T-cell (primary cell): ENCODE results near the gene DBH. TPM values are rescaled to one million over a fixed set of nuclear protein-coding genes. Genes with fewer than 3 reads are reported as not detected.

Experiments
- ATAC-seq, 4 experiments: fragments of 200-7000 bp in 3 of 4; fragments of 150-1000 bp in 1 of 4; cut with Tn5 transposase; replicated peaks in 1 of 4; 1 replicate in 3 of 4; 2 replicates in 1 of 4; pipeline ENCODE4 v1.10.0; 2021; ENCODE audit warnings: moderate library complexity in 3 of 4, mild to moderate bottlenecking in 2 of 4, moderate number of reproducible peaks in 1 of 4
- CTCF ChIA-PET, 2 donors: fragments of 300-600 bp; sonication (Branson Sonifier 250); formaldehyde crosslinking; loops; one replicate each; lab custom pipeline; 2022; ENCODE audit warnings: antibody characterized with exemption in 2 of 2; lab: Charles Lee
- POLR2A ChIA-PET, 2 donors: fragments of 300-600 bp; sonication (Branson Sonifier 250); formaldehyde crosslinking; loops; one replicate each; lab custom pipeline; 2022; ENCODE audit warnings: antibody characterized with exemption in 2 of 2; lab: Charles Lee
- DNase-seq, 35 experiments: peaks; one replicate each; pipeline versions ENCODE4 v3.0.0 to v3.0.0-alpha.2; 2013 to 2023
- H3K27ac ChIP-seq: one replicate; pipeline ENCODE4 v1.5.1; 2013; ENCODE audit warnings: low read length
- H3K27me3 ChIP-seq, 2 experiments: replicated peaks in 1 of 2; 1 replicate in 1 of 2; 2 replicates in 1 of 2; pipeline versions ENCODE4 v1.6.1 to v1.7.0; 2013; ENCODE audit warnings: low read length in 1 of 2, mixed read lengths in 1 of 2; ENCODE audit not compliant: control insufficient read depth in 2 of 2, insufficient read depth in 2 of 2; ENCODE audit errors: extremely low read depth in 1 of 2
- H3K36me3 ChIP-seq, 2 donors: 1 replicate in 1 of 2; 2 replicates in 1 of 2; pipeline versions ENCODE4 v1.6.1 to v1.7.0; 2013; ENCODE audit warnings: low read length in 1 of 2; ENCODE audit not compliant: control insufficient read depth in 2 of 2, insufficient read depth in 1 of 2; ENCODE audit errors: extremely low read depth in 1 of 2
- H3K4me1 ChIP-seq, 2 experiments: 1 replicate in 1 of 2; 2 replicates in 1 of 2; pipeline versions ENCODE4 v1.6.1 to v1.7.0; 2013; ENCODE audit warnings: low read length in 2 of 2, mixed read lengths in 1 of 2; ENCODE audit not compliant: insufficient read depth in 2 of 2, control insufficient read depth in 1 of 2; ENCODE audit errors: extremely low read depth in 1 of 2
- H3K4me3 ChIP-seq, 2 donors: 1 replicate in 1 of 2; 2 replicates in 1 of 2; pipeline versions ENCODE4 v1.5.1 to v1.7.0; 2013; ENCODE audit warnings: mild to moderate bottlenecking in 2 of 2, low read length in 1 of 2, moderate library complexity in 1 of 2; ENCODE audit not compliant: control insufficient read depth in 1 of 2; ENCODE audit errors: extremely low read depth in 1 of 2
- H3K9me3 ChIP-seq: 2 replicates; pipeline ENCODE4 v1.7.0; 2013
- H3K27ac Mint-ChIP-seq, 2 donors: one replicate each; pipeline ENCODE4 v1.8.0; 2020 to 2021; ENCODE audit warnings: mild to moderate bottlenecking in 2 of 2, mixed read lengths in 2 of 2
- H3K27me3 Mint-ChIP-seq, 2 donors: one replicate each; pipeline ENCODE4 v1.8.0; 2021 to 2022; ENCODE audit warnings: mixed read lengths in 2 of 2
- H3K36me3 Mint-ChIP-seq: one replicate; pipeline ENCODE4 v1.8.0; 2021; ENCODE audit warnings: mixed read lengths
- H3K4me1 Mint-ChIP-seq, 3 donors: one replicate each; pipeline ENCODE4 v1.8.0; 2020 to 2022; ENCODE audit warnings: mixed read lengths in 3 of 3, mild to moderate bottlenecking in 1 of 3
- H3K4me3 Mint-ChIP-seq, 3 donors: one replicate each; pipeline ENCODE4 v1.8.0; 2020 to 2022; ENCODE audit warnings: mild to moderate bottlenecking in 3 of 3, mixed read lengths in 3 of 3, moderate library complexity in 3 of 3
- H3K9me3 Mint-ChIP-seq, 3 donors: one replicate each; pipeline ENCODE4 v1.8.0; 2020 to 2022; ENCODE audit warnings: mixed read lengths in 3 of 3
- WGBS: methylation state at CpG from one replicate; pipeline ENCODE4 v1.1.5; 2013; ENCODE audit warnings: missing lambda C conversion rate; ENCODE audit not compliant: insufficient coverage; 5-methylcytosine and 5-hydroxymethylcytosine counted together
- total RNA-seq, 35 experiments: library from RNA in 6 of 35; stranded (reverse) in 6 of 35; fragments of 120-200 nt in 1 of 35; gene quantifications; one replicate each; pipeline versions ENCODE4 v1.2.1 to v1.2.4 and lab custom pipeline; 2013 to 2026

DBH gene
- total RNA-seq, 5 donors from 2014 or later (not counting 1 experiment from before 2014, with no cell fraction given): 0.26 to 0.82 (median 0.32) TPM

GRCh38 chr9:133612051-133612450 is 24.1 kb upstream of the DBH start:
- H3K27ac Mint-ChIP-seq: no peak overlapping the region

DNA sequence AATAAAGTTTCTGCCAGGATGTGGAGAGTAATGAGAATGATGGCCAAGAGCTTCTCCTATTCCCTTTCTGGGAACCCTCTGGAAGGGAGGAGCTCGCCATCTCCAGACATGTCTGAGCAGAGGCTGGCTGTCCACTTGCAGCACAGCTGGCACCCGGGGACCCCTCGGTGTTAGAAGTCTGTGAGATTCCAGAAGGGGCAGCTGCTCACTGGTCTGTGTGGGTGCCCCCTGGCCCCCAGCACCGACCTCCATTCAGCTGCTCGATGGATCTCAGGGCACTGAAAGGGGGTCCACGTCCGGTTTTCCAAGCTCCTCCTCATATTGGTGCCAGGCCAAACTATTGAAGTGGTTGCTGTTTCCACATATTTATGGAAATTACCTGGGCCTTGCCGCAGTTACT is 23.3 kb upstream of the DBH start:
- H3K36me3 Mint-ChIP-seq: no peaks in the 10 kb centered on the region
- POLR2A ChIA-PET: no interaction called here
- Histone ChIP-seq H3K4me1 (peaks cover 0 to 6% of the 10 kb centered on the region in 2 experiments), H3K27ac (no peak overlapping the region), H3K36me3 (no peaks in the 10 kb centered on the region), H3K4me3 (no peak overlapping the region), H3K9me3 (no peaks in the 10 kb centered on the region), H3K27me3 (peaks cover 3 to 50% of the 10 kb centered on the region in 2 experiments)
- DNase-seq (no peak), ATAC-seq (no peak)
- H3K4me3 Mint-ChIP-seq: no peak overlapping the region
- CTCF ChIA-PET: no interaction called here
- no peaks in the 10 kb centered on the region for H3K9me3 Mint-ChIP-seq
- 81% methylated on average over 4 of the region's 8 CpGs for WGBS
- H3K27ac Mint-ChIP-seq: no peak overlapping the region
- peaks cover 26 to 39% of the 10 kb centered on the region in 2 donors for H3K27me3 Mint-ChIP-seq
- H3K4me1 Mint-ChIP-seq: peaks cover 0 to 4% (median 4%) of the 10 kb centered on the region in 3 donors

More at GRCh38 chr9:133612051-133612450, 24.1 kb upstream of the DBH start:
- H3K4me1 ChIP-seq: peaks cover 2 to 6% of the 10 kb centered on the region in 2 experiments
- WGBS: 64% methylated on average over 4 of the region's 9 CpGs
- H3K36me3 ChIP-seq: no peaks in the 10 kb centered on the region
- ChIA-PET CTCF (no interaction called here), POLR2A (no interaction called here)
- peaks cover 26 to 44% of the 10 kb centered on the region in 2 donors for H3K27me3 Mint-ChIP-seq
- no peak overlapping the region for H3K4me3 ChIP-seq
- ATAC-seq (no peak), DNase-seq (no peak)
- H3K27me3 ChIP-seq: peaks cover 3 to 54% of the 10 kb centered on the region in 2 experiments
- no peak overlapping the region for H3K27ac ChIP-seq
- peaks cover 0 to 4% (median 4%) of the 10 kb centered on the region in 3 donors for H3K4me1 Mint-ChIP-seq
- H3K9me3 Mint-ChIP-seq: no peaks in the 10 kb centered on the region
- no peak overlapping the region for H3K4me3 Mint-ChIP-seq
- no peaks in the 10 kb centered on the region for H3K36me3 Mint-ChIP-seq
- H3K9me3 ChIP-seq: no peaks in the 10 kb centered on the region

DNA sequence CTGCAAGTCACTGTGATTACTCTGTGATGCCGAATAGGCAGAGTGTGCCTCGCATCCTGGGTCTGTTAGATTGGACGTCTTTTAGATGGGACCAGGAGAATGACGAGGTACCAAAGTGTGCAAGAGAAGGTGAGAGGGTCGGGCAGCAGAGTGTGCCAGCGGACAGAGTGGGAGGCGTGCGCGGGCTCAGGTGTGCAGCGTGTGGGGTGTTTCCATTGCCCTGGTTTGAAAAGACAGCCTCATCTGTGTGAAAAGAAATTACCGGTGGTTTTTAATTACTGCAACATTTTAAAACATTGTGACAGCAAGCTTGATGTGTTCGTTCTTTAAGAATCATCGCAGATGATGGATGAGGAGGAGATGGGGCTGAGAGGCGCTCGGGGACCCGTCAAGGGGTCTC is 22.7 kb upstream of the DBH start:
- peaks cover 26 to 34% of the 10 kb centered on the region in 2 donors for H3K27me3 Mint-ChIP-seq
- Histone ChIP-seq H3K4me3 (no peak overlapping the region), H3K9me3 (no peaks in the 10 kb centered on the region), H3K4me1 (peaks cover 0 to 6% of the 10 kb centered on the region in 2 experiments), H3K36me3 (no peaks in the 10 kb centered on the region), H3K27ac (no peak overlapping the region), H3K27me3 (peaks cover under 1 to 44% of the 10 kb centered on the region in 2 experiments)
- peaks cover 5 to 7% (median 7%) of the 10 kb centered on the region in 3 donors for H3K4me1 Mint-ChIP-seq
- no peak overlapping the region for H3K4me3 Mint-ChIP-seq
- no peak for ATAC-seq
- DNase-seq: no peak
- ChIA-PET CTCF (no interaction called here), POLR2A (no interaction called here)
- H3K36me3 Mint-ChIP-seq: no peaks in the 10 kb centered on the region
- no peaks in the 10 kb centered on the region for H3K9me3 Mint-ChIP-seq
- WGBS: 78% methylated on average over 14 of the region's 16 CpGs
- no peak overlapping the region for H3K27ac Mint-ChIP-seq

DNA sequence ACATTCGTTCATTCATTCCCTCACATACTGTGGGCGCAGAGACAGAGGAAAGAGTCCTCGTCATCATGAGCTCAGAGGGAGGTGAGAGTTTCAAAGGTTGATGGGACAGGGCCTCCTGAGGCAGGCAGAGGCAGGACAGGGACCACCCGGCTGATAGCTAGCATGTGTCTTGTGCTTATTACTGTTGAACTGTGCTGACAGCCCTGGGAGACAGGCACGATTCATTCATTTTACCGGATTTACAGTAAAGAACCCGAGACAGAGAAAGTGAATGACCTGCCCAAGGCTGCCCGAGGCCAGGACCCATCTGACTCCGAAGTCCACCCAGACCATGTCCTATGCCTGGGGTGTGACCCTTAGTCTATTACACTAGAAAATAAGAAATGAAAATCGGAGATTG is 22.1 kb upstream of the DBH start:
- Histone ChIP-seq H3K9me3 (no peaks in the 10 kb centered on the region), H3K27ac (no peak overlapping the region), H3K4me1 (peaks cover 3 to 11% of the 10 kb centered on the region in 2 experiments), H3K36me3 (no peaks in the 10 kb centered on the region), H3K4me3 (no peak overlapping the region), H3K27me3 (peaks cover 0 to 39% of the 10 kb centered on the region in 2 experiments)
- 84% methylated on average over 7 of the region's 10 CpGs for WGBS
- POLR2A ChIA-PET: no interaction called here
- Mint-ChIP-seq H3K9me3 (no peaks in the 10 kb centered on the region), H3K27ac (no peak overlapping the region), H3K4me3 (no peak overlapping the region), H3K36me3 (no peaks in the 10 kb centered on the region), H3K4me1 (peaks cover 11 to 12% (median 12%) of the 10 kb centered on the region in 3 donors), H3K27me3 (peaks cover 26 to 33% of the 10 kb centered on the region in 2 donors)
- no peak for DNase-seq
- CTCF ChIA-PET: no interaction called here
- no peak for ATAC-seq

- Histone ChIP-seq H3K9me3 (no peaks in the 10 kb centered on the region), H3K4me3 (no peak overlapping the region), H3K27me3 (peaks cover 0 to 36% of the 10 kb centered on the region in 2 experiments), H3K36me3 (no peaks in the 10 kb centered on the region), H3K4me1 (peaks cover 9 to 10% of the 10 kb centered on the region in 2 experiments), H3K27ac (no peak overlapping the region)
- no peak overlapping the region for H3K27ac Mint-ChIP-seq
- POLR2A ChIA-PET: no interaction called here
- H3K36me3 Mint-ChIP-seq: no peaks in the 10 kb centered on the region
- peaks cover 23 to 30% of the 10 kb centered on the region in 2 donors for H3K27me3 Mint-ChIP-seq
- H3K9me3 Mint-ChIP-seq: no peaks in the 10 kb centered on the region
- 73% methylated on average over 3 of the region's 5 CpGs for WGBS
- no peak overlapping the region for H3K4me3 Mint-ChIP-seq
- H3K4me1 Mint-ChIP-seq: peaks cover 14 to 17% (median 14%) of the 10 kb centered on the region in 3 donors
- CTCF ChIA-PET: no interaction called here
- DNase-seq: no peak
- ATAC-seq: no peak
These were observed 21.5 kb upstream of the DBH start for GRCh38 chr9:133614678-133615077.

DNA sequence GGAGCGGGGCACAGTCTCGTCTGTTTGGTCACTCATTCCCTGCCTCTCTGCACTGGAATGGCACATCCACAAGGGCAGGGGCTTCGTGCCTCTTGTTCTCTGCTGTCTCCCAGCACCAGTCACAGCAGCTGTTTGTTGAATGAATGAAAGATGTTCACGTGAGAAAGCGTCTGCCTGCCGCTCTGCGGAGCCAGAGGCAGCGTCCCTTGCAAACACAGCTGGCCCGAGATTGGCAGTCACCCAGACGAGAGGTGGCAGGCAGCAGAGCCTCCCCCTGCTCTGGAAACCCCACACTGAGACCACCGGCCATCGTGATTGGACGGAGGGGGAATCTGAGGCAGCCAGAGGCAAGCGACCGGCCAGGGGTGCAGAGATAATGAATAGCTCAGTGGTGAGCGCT is 21.0 kb upstream of the DBH start:
- Histone ChIP-seq H3K27ac (no peak overlapping the region), H3K4me1 (peaks cover 11 to 13% of the 10 kb centered on the region in 2 experiments), H3K9me3 (no peaks in the 10 kb centered on the region), H3K27me3 (peaks cover 0 to 31% of the 10 kb centered on the region in 2 experiments), H3K4me3 (no peak overlapping the region), H3K36me3 (no peaks in the 10 kb centered on the region)
- ChIA-PET CTCF (no interaction called here), POLR2A (no interaction called here)
- 82% methylated on average over 13 of the region's 16 CpGs for WGBS
- H3K9me3 Mint-ChIP-seq: no peaks in the 10 kb centered on the region
- peaks cover 18 to 22% (median 18%) of the 10 kb centered on the region in 3 donors for H3K4me1 Mint-ChIP-seq
- ATAC-seq: no peak
- no peak overlapping the region for H3K4me3 Mint-ChIP-seq
- no peaks in the 10 kb centered on the region for H3K36me3 Mint-ChIP-seq
- peaks cover 19 to 26% of the 10 kb centered on the region in 2 donors for H3K27me3 Mint-ChIP-seq
- DNase-seq: no peak
- no peak overlapping the region for H3K27ac Mint-ChIP-seq
